Trophoblast cell (in vitro differentiated cells and primary cell): ENCODE measurements around the gene NLGN4Y.

Source experiments
- DNase-seq, 2 donors: peaks; one replicate each; pipeline ENCODE4 v3.0.0-alpha.2; 2016
- H2AFZ ChIP-seq: 2 replicates; pipeline ENCODE4 v1.6.1; 2013; ENCODE audit warnings: low read length, moderate library complexity, mild to moderate bottlenecking; ENCODE audit not compliant: insufficient read depth, poor library complexity
- H2AK5ac ChIP-seq: 2 replicates; pipeline ENCODE4 v1.6.1; 2013; ENCODE audit warnings: mild to moderate bottlenecking, low read length
- H2BK120ac ChIP-seq: 2 replicates; pipeline ENCODE4 v1.6.1; 2013; ENCODE audit warnings: low read length, mild to moderate bottlenecking, moderate library complexity; ENCODE audit not compliant: insufficient read depth, poor library complexity
- H2BK12ac ChIP-seq: 2 replicates; pipeline ENCODE4 v1.6.1; 2013; ENCODE audit warnings: mild to moderate bottlenecking, low read length, moderate library complexity
- H2BK5ac ChIP-seq: 2 replicates; pipeline ENCODE4 v1.6.1; 2013; ENCODE audit warnings: low read length, low read depth, moderate library complexity, mild to moderate bottlenecking; ENCODE audit not compliant: poor library complexity
- H3K14ac ChIP-seq: 2 replicates; pipeline ENCODE4 v1.6.1; 2013; ENCODE audit warnings: mild to moderate bottlenecking, low read length
- H3K18ac ChIP-seq: 2 replicates; pipeline ENCODE4 v1.6.1; 2013; ENCODE audit warnings: mild to moderate bottlenecking, low read length
- H3K23ac ChIP-seq: 2 replicates; pipeline ENCODE4 v1.6.1; 2013; ENCODE audit warnings: low read length
- H3K27ac ChIP-seq: 2 replicates; pipeline ENCODE4 v1.5.1; 2013; ENCODE audit warnings: low read depth, mild to moderate bottlenecking, inconsistent platforms, low read length, moderate library complexity
- H3K27me3 ChIP-seq: 2 replicates; pipeline ENCODE4 v1.6.1; 2013; ENCODE audit warnings: inconsistent platforms, mild to moderate bottlenecking, low read length, moderate library complexity; ENCODE audit not compliant: insufficient read depth
- H3K36me3 ChIP-seq, 2 experiments: 1 replicate in 1 of 2; 2 replicates in 1 of 2; pipeline ENCODE4 v1.6.1; 2013; ENCODE audit warnings: low read length in 2 of 2, mild to moderate bottlenecking in 2 of 2, moderate library complexity in 1 of 2; ENCODE audit not compliant: insufficient read depth in 2 of 2, control insufficient read depth in 1 of 2
- H3K4ac ChIP-seq: 2 replicates; pipeline ENCODE4 v1.6.1; 2013; ENCODE audit warnings: low read depth, mild to moderate bottlenecking, low read length, moderate library complexity
- H3K4me1 ChIP-seq, 2 experiments: 1 replicate in 1 of 2; 2 replicates in 1 of 2; pipeline ENCODE4 v1.6.1; 2013; ENCODE audit warnings: low read length in 2 of 2, mild to moderate bottlenecking in 2 of 2, moderate library complexity in 1 of 2; ENCODE audit not compliant: insufficient read depth in 2 of 2, control insufficient read depth in 1 of 2
- H3K4me2 ChIP-seq: 2 replicates; pipeline ENCODE4 v1.6.1; 2013; ENCODE audit warnings: inconsistent platforms, mild to moderate bottlenecking, low read length, moderate library complexity
- H3K4me3 ChIP-seq: 2 replicates; pipeline ENCODE4 v1.5.1; 2013; ENCODE audit warnings: mild to moderate bottlenecking, low read depth, low read length, inconsistent platforms
- H3K79me1 ChIP-seq: one replicate; pipeline ENCODE4 v1.6.1; 2013; ENCODE audit warnings: low read length
- H3K79me2 ChIP-seq: 2 replicates; pipeline ENCODE4 v1.6.1; 2013; ENCODE audit warnings: low read length, mild to moderate bottlenecking; ENCODE audit not compliant: control insufficient read depth, insufficient read depth, poor library complexity
- H3K9ac ChIP-seq: 2 replicates; pipeline ENCODE4 v1.6.1; 2013; ENCODE audit warnings: mild to moderate bottlenecking, low read length
- H3K9me3 ChIP-seq: 2 replicates; pipeline ENCODE4 v1.6.1; 2013; ENCODE audit warnings: low read depth, mild to moderate bottlenecking, control low read depth, inconsistent platforms, low read length; ENCODE audit not compliant: insufficient read depth
- H4K12ac ChIP-seq: 2 replicates; pipeline ENCODE4 v1.6.1; 2013; ENCODE audit warnings: low read depth, mild to moderate bottlenecking, low read length, moderate library complexity
- H4K8ac ChIP-seq: 2 replicates; pipeline ENCODE4 v1.6.1; 2013; ENCODE audit warnings: low read depth, mild to moderate bottlenecking, low read length, moderate library complexity
- H4K91ac ChIP-seq: one replicate; pipeline ENCODE4 v1.6.1; 2013; ENCODE audit warnings: low read depth, mild to moderate bottlenecking, low read length, moderate library complexity
- WGBS: extraction: QIAGEN DNeasy Blood & Tissue Kit; methylation state at CpG from one replicate; pipeline ENCODE4 v1.1.7; 2013; ENCODE audit warnings: missing lambda C conversion rate; ENCODE audit not compliant: insufficient read length, insufficient coverage; ENCODE audit errors: extremely low coverage; 5-methylcytosine and 5-hydroxymethylcytosine counted together

NLGN4Y gene

GRCh38 chrY:14504592-14504991, 19.7 kb upstream of the NLGN4Y start:
- no peak overlapping the region for H4K8ac ChIP-seq
- H3K4me3 ChIP-seq: no peak overlapping the region
- no peak overlapping the region for H2BK120ac ChIP-seq
- H3K14ac ChIP-seq: no peak overlapping the region
- no peak overlapping the region for H3K18ac ChIP-seq
- no peak for DNase-seq
- no peak overlapping the region for H2AK5ac ChIP-seq
- H3K23ac ChIP-seq: no peak overlapping the region
- H3K9ac ChIP-seq: no peak overlapping the region
- no peaks in the 10 kb centered on the region for H3K4me1 ChIP-seq
- no peak overlapping the region for H2BK12ac ChIP-seq
- H4K12ac ChIP-seq: no peak overlapping the region
- no peaks in the 10 kb centered on the region for H3K9me3 ChIP-seq
- H3K36me3 ChIP-seq: no peaks in the 10 kb centered on the region
- no peaks in the 10 kb centered on the region for H3K27me3 ChIP-seq
- H3K79me1 ChIP-seq: no peaks in the 10 kb centered on the region
- no peak overlapping the region for H2BK5ac ChIP-seq
- no peak overlapping the region for H2AFZ ChIP-seq
- no CpG with 5 or more reads among the region's 2 CpGs for WGBS
- no peaks in the 10 kb centered on the region for H3K79me2 ChIP-seq
- H4K91ac ChIP-seq: no peak overlapping the region
- no peak overlapping the region for H3K27ac ChIP-seq
- no peak overlapping the region for H3K4ac ChIP-seq
- H3K4me2 ChIP-seq: no peak overlapping the region

GRCh38 chrY:14522379-14522950, 1.9 kb upstream of the NLGN4Y start:
- Histone ChIP-seq H3K4ac (no peak overlapping the region), H3K23ac (no peak overlapping the region), H3K27ac (no peak overlapping the region), H2AFZ (no peak overlapping the region), H3K4me1 (no peaks in the 10 kb centered on the region), H3K36me3 (no peaks in the 10 kb centered on the region), H4K12ac (no peak overlapping the region), H3K9me3 (no peaks in the 10 kb centered on the region), H3K18ac (no peak overlapping the region), H2AK5ac (no peak overlapping the region), H3K79me1 (peaks cover 22% of the 10 kb centered on the region), H3K4me3 (no peak overlapping the region), H2BK120ac (no peak overlapping the region), H4K91ac (no peak overlapping the region), H2BK5ac (no peak overlapping the region), H4K8ac (peak overlapping the region; percentile 19), H3K79me2 (peaks cover 17% of the 10 kb centered on the region), H2BK12ac (no peak overlapping the region), H3K9ac (no peak overlapping the region), H3K14ac (no peak overlapping the region), H3K4me2 (peak overlapping the region; percentile 97), H3K27me3 (no peaks in the 10 kb centered on the region)
- WGBS: no CpG with 5 or more reads among the region's 14 CpGs
- DNase-seq: no peak

- H2BK120ac ChIP-seq: peak overlapping the region; percentile 51
- H3K79me1 ChIP-seq: peaks cover 22% of the 10 kb centered on the region
- peak overlapping the region; percentile 97 for H3K4me2 ChIP-seq
- peak overlapping the region; percentile 30 for H4K12ac ChIP-seq
- H4K91ac ChIP-seq: peak overlapping the region; percentile 75
- peaks cover 17% of the 10 kb centered on the region for H3K79me2 ChIP-seq
- H3K14ac ChIP-seq: peak overlapping the region; percentile 93
- WGBS: no CpG with 5 or more reads among the region's 31 CpGs
- H2AFZ ChIP-seq: peak overlapping the region; percentile 20
- peak overlapping the region; percentile 52 for H2BK5ac ChIP-seq
- no peaks in the 10 kb centered on the region for H3K36me3 ChIP-seq
- no peaks in the 10 kb centered on the region for H3K9me3 ChIP-seq
- H3K23ac ChIP-seq: no peak overlapping the region
- H3K27me3 ChIP-seq: no peaks in the 10 kb centered on the region
- peak overlapping the region; percentile 78 for H3K18ac ChIP-seq
- no peaks in the 10 kb centered on the region for H3K4me1 ChIP-seq
- DNase-seq: no peak
- H3K4ac ChIP-seq: peak overlapping the region; percentile 98
- peak overlapping the region; percentile 79 for H4K8ac ChIP-seq
- H2BK12ac ChIP-seq: peak overlapping the region; percentile 49
- peak overlapping the region; percentile 93 for H2AK5ac ChIP-seq
- peak overlapping the region; percentile 89 for H3K9ac ChIP-seq
- peak overlapping the region; percentile 89 for H3K4me3 ChIP-seq
- H3K27ac ChIP-seq: peak overlapping the region; percentile 63
These were observed 648 bp upstream of the NLGN4Y start for GRCh38 chrY:14523491-14524271.

GRCh38 chrY:14525315-14525714, 986 bp downstream of the NLGN4Y start:
- peaks cover 0 to 2% of the 10 kb centered on the region in 2 experiments for H3K4me1 ChIP-seq

More at GRCh38 chrY:14525315-14525714, 986 bp downstream of the NLGN4Y start:
- peak overlapping the region; percentile 77 for H4K8ac ChIP-seq
- H4K12ac ChIP-seq: peak overlapping the region; percentile 85
- peaks cover 17% of the 10 kb centered on the region for H3K79me2 ChIP-seq
- peak overlapping the region; percentile 79 for H2AK5ac ChIP-seq
- no peak for DNase-seq
- H3K14ac ChIP-seq: peak overlapping the region; percentile 87
- peaks cover 22% of the 10 kb centered on the region for H3K79me1 ChIP-seq
- H2AFZ ChIP-seq: peak overlapping the region; percentile 81
- H3K9ac ChIP-seq: peak overlapping the region; percentile 86
- no peaks in the 10 kb centered on the region for H3K27me3 ChIP-seq
- H3K4ac ChIP-seq: peak overlapping the region; percentile 98
- peak overlapping the region; percentile 97 for H3K4me2 ChIP-seq
- peak overlapping the region; percentile 86 for H3K18ac ChIP-seq
- no CpG with 5 or more reads among the region's 13 CpGs for WGBS
- H3K27ac ChIP-seq: peak overlapping the region; percentile 30
- H2BK5ac ChIP-seq: peak overlapping the region; percentile 84
- H2BK12ac ChIP-seq: peak overlapping the region; percentile 60
- peak overlapping the region; percentile 75 for H4K91ac ChIP-seq
- peak overlapping the region; percentile 89 for H3K4me3 ChIP-seq
- H3K23ac ChIP-seq: no peak overlapping the region
- H3K9me3 ChIP-seq: no peaks in the 10 kb centered on the region
- H2BK120ac ChIP-seq: peak overlapping the region; percentile 62
- H3K36me3 ChIP-seq: no peaks in the 10 kb centered on the region
